Measurements from ENCODE around the gene CRTAC1.

The CRTAC1 gene

DNA sequence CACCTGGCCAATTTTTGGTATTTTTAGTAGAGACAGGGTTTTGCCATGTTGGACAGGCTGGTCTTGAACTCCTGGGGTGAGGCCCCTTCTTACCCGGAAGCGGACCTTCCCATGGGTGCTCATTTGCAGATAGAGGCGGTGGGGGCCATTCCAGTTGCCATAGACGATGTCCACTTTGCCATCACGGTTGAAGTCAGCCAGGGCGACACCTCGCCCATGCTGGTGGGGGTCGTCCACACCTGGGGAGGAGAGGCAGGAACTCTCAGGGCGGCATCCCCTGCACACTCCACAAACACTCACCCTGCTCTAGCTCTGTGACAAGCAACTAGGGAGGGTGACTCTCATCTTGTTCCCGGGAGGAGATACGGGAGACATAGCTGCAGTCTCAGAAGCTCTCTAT lies 125.8 kb downstream of the CRTAC1 start (continued):
- TF ChIP-seq PPARA (CRISPR knock-in tag; IDR thresholded peaks at IDR 0.05; ENCODE audit: borderline replicate concordance): no peak

GRCh38 chr10:97904018-97904381 lies 126.4 kb downstream of the CRTAC1 start:
- ATAC-seq: no peak
- no peak for TF ChIP-seq TSHZ2 (CRISPR knock-in tag; IDR thresholded peaks at IDR 0.05)
- TF ChIP-seq SNAI2 (CRISPR knock-in tag; IDR thresholded peaks at IDR 0.05): no peak
- TF ChIP-seq BACH2 (CRISPR knock-in tag; IDR thresholded peaks at IDR 0.05; ENCODE audit: borderline replicate concordance): no peak

GRCh38 chr10:97903128-97904017 lies 127.0 kb downstream of the CRTAC1 start:
- TF ChIP-seq TSHZ2 (CRISPR knock-in tag; IDR thresholded peaks at IDR 0.05): no peak
- TF ChIP-seq, protein P1, sequence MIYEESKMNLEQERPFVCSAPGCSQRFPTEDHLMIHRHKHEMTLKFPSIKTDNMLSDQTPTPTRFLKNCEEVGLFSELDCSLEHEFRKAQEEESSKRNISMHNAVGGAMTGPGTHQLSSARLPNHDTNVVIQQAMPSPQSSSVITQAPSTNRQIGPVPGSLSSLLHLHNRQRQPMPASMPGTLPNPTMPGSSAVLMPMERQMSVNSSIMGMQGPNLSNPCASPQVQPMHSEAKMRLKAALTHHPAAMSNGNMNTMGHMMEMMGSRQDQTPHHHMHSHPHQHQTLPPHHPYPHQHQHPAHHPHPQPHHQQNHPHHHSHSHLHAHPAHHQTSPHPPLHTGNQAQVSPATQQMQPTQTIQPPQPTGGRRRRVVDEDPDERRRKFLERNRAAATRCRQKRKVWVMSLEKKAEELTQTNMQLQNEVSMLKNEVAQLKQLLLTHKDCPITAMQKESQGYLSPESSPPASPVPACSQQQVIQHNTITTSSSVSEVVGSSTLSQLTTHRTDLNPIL (CRISPR knock-in tag; IDR thresholded peaks at IDR 0.05; ENCODE audit: low read depth): no peak
- TF ChIP-seq ZNF70 (CRISPR knock-in tag; IDR thresholded peaks at IDR 0.05): no peak
- no peak for TF ChIP-seq OSR1 (CRISPR knock-in tag; IDR thresholded peaks at IDR 0.05)
- TF ChIP-seq ZNF565 (CRISPR knock-in tag; conservative IDR thresholded peaks at IDR 0.05; ENCODE audit: low read depth): no peak
- TF ChIP-seq SNAI2 (CRISPR knock-in tag; IDR thresholded peaks at IDR 0.05): no peak
- peak; percentile 26; the same call in 2 of the 3 replicates for ATAC-seq

GRCh38 chr10:97901381-97901780 lies 129.0 kb downstream of the CRTAC1 start:
- TF ChIP-seq ZC3H10 (CRISPR knock-in tag; IDR thresholded peaks at IDR 0.05): no peak
- no peak for ATAC-seq

DNA sequence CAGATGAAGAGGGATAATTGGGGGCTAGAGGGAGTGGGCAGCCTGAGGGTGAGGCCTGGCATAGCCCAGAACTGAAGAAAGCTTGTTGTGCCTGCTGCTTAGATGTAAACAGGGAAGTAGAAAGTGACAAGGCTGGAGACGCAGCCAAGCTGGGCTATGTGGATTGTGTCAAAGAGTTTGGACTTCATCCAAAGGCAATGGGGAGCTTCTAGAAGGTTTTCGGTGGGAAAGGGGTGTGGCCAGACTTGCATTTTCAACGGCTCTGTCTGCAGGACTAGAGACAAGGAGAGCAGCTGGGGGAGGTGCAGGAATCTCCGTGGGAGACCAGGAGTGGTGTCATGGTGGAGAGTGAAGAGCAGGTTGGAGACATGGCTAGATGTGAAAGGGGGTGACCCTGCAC lies 132.0 kb downstream of the CRTAC1 start:
- ATAC-seq: no peak
- no peak for TF ChIP-seq CSRNP3 (CRISPR knock-in tag; IDR thresholded peaks at IDR 0.05)
- TF ChIP-seq, protein P1 (CRISPR knock-in tag; IDR thresholded peaks at IDR 0.05; ENCODE audit: low read depth): no peak
- no peak for TF ChIP-seq ZNF8 (CRISPR knock-in tag; IDR thresholded peaks at IDR 0.05)
- TF ChIP-seq ZC3H10 (CRISPR knock-in tag; IDR thresholded peaks at IDR 0.05): no peak
- no peak for TF ChIP-seq PATZ1 (CRISPR knock-in tag; IDR thresholded peaks at IDR 0.05; ENCODE audit: borderline replicate concordance)
- TF ChIP-seq, protein P2, sequence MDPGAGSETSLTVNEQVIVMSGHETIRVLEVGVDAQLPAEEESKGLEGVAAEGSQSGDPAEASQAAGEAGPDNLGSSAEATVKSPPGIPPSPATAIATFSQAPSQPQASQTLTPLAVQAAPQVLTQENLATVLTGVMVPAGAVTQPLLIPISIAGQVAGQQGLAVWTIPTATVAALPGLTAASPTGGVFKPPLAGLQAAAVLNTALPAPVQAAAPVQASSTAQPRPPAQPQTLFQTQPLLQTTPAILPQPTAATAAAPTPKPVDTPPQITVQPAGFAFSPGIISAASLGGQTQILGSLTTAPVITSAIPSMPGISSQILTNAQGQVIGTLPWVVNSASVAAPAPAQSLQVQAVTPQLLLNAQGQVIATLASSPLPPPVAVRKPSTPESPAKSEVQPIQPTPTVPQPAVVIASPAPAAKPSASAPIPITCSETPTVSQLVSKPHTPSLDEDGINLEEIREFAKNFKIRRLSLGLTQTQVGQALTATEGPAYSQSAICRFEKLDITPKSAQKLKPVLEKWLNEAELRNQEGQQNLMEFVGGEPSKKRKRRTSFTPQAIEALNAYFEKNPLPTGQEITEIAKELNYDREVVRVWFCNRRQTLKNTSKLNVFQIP (CRISPR knock-in tag; IDR thresholded peaks at IDR 0.05; ENCODE audit: borderline replicate concordance, low read depth): no peak
- no peak for TF ChIP-seq BACH2 (CRISPR knock-in tag; IDR thresholded peaks at IDR 0.05; ENCODE audit: borderline replicate concordance)
- TF ChIP-seq RARB (CRISPR knock-in tag; IDR thresholded peaks at IDR 0.05): no peak
- no peak for TF ChIP-seq GLIS3 (CRISPR knock-in tag; IDR thresholded peaks at IDR 0.05)
- no peak for TF ChIP-seq ZFP30 (CRISPR knock-in tag; IDR thresholded peaks at IDR 0.05)
- no peak for TF ChIP-seq SNAI2 (CRISPR knock-in tag; IDR thresholded peaks at IDR 0.05)
- TF ChIP-seq ZNF70 (CRISPR knock-in tag; IDR thresholded peaks at IDR 0.05): no peak
- no peak for TF ChIP-seq TCF4 (CRISPR knock-in tag; IDR thresholded peaks at IDR 0.05; ENCODE audit: borderline replicate concordance)
- no peak for TF ChIP-seq PPARA (CRISPR knock-in tag; IDR thresholded peaks at IDR 0.05; ENCODE audit: borderline replicate concordance)
- TF ChIP-seq ARNTL (CRISPR knock-in tag; IDR thresholded peaks at IDR 0.05; ENCODE audit: borderline replicate concordance, low read depth): no peak

Measured in SK-N-SH treated with all-trans-retinoic acid at 6 μM for 48 hours (cell line).